T-helper 9 cell (primary cell): Measurements from ENCODE around the gene FBRS.
A peak's percentile ranks its signal among the peaks of the same experiment; 100 is the strongest.

Experiments used
- DNase-seq: peaks from one replicate; pipeline ENCODE4 v3.0.0-alpha.2; 2020

Gene FBRS

GRCh38 chr16:30645727-30646126 lies 12.5 kb upstream of the FBRS start:
- no peak for DNase-seq

DNA sequence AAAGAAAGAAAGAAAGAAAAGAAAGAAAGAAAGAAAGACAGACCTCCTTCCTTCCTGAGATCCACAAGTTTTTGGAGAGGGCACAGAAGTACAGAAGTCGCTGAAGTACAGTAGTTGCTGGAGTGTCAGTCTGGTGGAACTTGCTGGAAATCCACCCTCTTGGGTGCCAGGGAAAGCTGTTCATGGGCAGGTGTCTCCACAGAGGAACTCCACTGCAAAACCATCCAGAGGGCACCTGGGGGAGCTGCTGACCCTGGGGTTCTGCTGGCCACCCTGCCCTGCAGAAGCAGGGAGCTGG lies 11.0 kb upstream of the FBRS start:
- no peak for DNase-seq

DNA sequence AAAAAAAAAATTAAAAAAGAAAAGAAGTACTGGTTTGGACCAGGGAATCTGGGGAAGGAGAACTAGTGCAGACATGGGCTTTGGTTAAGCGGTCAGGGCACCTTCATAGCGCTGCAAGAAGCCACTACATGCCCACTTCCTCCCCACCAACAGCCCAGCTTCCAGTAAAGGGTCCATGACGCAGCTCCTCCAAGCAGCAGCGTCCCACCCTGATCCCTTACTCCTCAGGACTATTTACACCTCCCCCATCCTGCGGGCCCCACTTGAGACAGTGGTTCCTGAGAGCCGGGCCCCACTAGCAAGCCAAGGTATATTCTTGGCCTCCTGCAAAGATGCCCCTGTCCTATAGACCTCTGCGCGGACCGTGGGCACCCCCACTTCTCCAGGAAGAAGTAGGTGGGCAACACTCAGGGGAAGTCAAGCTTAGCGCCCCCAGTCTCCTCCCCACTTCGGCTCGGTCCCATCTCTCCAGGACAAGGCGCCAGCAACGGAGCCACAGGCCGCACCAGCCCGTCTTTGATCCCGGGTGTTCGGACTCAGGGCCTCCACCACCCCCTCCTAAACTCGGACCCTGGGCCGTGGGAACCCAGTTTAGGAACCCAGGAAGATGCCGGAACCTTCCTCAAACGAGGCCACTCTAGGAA lies 8.4 kb upstream of the FBRS start:
- DNase-seq, result no peak

DNA sequence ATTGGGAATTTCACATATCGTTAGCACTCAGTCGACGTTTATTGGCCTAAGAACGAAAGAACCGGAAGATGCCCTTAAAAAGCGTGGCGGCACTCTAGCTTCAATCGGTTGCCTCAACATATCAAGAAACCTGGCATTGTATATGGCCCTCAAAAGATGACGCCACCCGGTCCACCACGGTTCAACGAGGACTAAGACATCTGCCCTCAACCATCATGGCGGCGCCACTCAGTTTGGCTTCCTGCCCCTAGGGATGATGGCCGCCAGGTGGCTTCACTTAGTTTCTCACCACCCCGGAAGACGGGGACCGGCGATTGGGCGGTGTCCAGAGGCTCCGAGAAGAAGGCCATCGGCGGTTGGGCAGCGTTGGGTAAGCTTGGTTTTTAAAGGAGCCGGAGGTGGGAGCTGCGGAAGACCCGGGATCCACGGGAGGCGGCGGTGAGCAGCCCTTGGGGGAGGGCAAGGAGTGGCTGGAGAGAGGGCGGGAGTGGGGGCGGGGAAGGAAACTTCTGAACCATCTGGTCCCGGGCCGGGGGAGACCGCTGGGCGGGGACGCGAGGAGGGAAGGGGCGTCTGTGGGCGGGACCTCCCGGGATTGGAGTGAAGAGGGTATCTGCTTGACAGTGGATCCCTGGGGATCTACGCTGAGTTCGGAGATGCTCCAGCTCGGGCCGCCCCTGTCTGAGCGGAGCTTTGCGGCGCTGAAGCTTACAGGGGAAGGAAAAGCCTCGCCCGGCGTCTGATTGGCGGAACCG lies 7.7 kb upstream of the FBRS start, which contains the start of gene PRR14:
Gene PRR14 (plus strand): TSS at position 592 of the 755 bp plus-strand sequence. CDS start 686 bp downstream, outside the sequence.
- DNase-seq, result peak; percentile 95

GRCh38 chr16:30651124-30652004 lies 6.9 kb upstream of the FBRS start:
- DNase-seq, result peak; percentile 67

GRCh38 chr16:30652005-30652296 lies 6.3 kb upstream of the FBRS start:
- DNase-seq, result no peak

GRCh38 chr16:30652718-30653117 lies 5.5 kb upstream of the FBRS start:
- no peak for DNase-seq

- DNase-seq, result no peak
These were observed 3.4 kb upstream of the FBRS start for GRCh38 chr16:30654856-30655255.

DNA sequence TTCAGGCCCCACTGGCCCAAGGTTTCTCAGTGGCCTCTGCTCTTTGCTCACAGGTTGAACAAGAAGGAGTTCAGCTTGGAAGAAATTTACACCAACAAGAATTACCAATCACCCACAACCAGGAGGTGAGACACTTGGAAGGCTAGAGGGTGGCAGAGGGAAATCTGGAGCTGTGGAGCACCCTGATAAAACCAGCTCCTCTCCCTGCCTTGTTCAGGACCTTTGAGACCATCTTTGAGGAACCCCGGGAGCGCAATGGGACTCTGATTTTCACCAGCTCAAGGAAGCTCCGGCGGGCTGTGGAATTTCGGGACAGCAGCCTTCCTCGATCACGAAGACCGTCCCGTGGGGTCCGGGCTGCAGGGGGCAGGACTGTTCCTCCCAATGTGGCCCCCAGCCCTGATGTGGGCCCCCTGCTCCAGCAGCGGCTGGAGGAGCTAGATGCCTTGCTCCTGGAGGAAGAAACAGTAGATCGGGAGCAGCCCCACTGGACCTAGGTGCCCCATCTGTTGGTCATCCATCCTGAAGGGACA lies 2.4 kb upstream of the FBRS start:
- no peak for DNase-seq

- DNase-seq, result no peak
These were observed 1.8 kb upstream of the FBRS start for GRCh38 chr16:30656388-30656787.

GRCh38 chr16:30656974-30657865 lies 1.0 kb upstream of the FBRS start:
- DNase-seq, result no peak

DNA sequence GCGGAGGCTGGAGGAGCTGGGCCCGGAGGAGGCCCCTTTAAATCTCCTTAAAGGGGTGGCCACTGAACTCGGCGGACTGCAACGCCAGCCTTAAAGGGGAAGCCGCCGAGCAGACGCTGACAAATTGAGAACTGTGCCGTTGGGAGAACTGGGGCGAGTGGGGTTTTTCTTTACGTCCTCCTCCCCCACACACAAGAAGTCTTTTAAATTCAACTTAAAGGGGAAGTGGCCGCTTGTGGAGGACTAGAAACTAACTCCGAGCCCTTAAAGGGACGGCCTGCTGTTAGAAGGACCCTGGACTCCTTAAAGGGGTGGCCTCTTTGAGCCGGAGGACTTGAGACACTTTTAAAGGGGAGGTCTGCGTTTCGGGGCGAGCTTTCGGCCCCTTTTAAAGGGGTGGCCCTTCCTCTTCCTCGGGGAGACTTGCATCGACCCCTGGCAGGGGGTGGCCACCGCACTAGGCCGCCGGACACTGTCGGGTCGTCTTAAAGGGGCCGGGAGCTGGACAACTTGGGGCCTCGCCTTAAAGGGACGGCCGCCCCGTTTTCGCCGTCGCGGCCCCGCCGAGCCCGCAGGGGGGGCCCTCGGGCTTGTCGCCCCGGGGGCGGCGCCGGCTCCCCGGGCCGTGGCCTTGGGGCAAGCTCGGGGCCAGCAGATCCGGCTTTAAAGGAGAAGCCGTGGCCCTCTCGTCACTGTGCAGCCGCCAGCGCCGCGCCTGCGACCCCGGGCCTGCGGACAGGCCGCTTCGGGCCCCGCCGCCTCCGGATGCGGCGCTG lies 688 bp downstream of the FBRS start:
- DNase-seq, result peak; percentile 92

GRCh38 chr16:30659507-30660423 lies 1.5 kb downstream of the FBRS start:
- DNase-seq, result peak; percentile 38

GRCh38 chr16:30660424-30661261 lies 2.4 kb downstream of the FBRS start:
- peak; percentile 61 for DNase-seq

DNA sequence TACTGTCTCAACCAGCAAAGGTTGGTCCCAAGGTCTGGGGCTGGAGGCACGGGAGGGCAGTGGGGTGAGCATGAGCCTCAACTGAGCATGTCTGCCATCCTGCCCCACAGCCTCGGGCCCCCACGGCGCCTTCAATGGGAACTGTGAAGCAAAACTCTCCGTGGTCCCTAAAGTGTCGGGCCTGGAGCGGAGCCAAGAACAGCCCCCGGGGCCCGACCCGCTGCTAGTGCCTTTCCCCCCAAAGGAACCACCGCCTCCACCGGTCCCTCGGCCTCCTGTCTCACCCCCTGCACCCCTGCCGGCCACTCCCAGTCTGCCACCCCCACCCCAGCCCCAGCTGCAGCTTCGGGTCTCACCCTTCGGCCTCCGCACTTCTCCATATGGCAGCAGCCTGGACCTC lies 4.2 kb downstream of the FBRS start:
- no peak for DNase-seq

GRCh38 chr16:30663038-30663437 lies 4.8 kb downstream of the FBRS start:
- DNase-seq, result no peak

DNA sequence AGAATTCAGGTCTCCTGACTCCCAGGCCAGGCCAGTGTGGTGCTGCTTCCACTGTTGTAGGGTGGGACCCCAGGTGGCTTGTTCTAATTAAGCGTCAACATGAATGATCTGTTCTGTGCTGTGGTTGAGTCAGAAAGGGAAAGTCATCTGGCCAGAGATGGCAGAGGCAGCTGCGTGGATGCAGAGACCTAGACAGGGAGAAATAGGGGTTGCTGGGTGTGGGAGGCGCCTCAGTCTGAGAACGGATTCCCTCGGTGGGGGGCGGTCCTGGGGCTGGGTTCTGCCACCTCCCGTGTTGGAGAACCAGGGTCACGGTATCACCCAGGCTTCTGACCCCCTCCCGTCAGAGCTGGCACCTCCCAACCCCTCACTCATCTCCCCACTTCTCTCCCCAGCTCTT lies 5.6 kb downstream of the FBRS start:
- DNase-seq, result no peak

DNA sequence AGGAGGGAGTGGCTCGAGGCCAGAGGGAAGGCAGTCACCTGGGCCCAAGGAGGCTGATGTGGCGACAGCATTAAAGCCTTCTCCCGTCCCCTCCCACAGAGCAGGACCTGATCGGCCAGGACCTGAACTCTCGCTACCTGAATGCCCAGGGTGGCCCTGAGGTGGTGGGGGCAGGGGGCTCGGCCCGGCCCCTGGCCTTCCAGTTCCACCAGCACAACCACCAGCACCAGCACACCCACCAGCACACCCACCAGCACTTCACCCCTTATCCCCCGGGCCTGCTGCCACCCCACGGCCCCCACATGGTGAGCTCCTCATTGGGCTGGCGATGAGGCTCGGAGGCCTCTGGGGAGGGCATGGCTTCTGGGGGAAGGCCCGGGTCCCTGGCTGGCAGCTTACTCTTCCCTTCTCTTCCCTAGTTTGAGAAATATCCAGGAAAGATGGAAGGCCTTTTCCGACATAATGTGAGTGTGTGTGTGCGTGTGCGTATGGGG lies 6.4 kb downstream of the FBRS start:
- no peak for DNase-seq

DNA sequence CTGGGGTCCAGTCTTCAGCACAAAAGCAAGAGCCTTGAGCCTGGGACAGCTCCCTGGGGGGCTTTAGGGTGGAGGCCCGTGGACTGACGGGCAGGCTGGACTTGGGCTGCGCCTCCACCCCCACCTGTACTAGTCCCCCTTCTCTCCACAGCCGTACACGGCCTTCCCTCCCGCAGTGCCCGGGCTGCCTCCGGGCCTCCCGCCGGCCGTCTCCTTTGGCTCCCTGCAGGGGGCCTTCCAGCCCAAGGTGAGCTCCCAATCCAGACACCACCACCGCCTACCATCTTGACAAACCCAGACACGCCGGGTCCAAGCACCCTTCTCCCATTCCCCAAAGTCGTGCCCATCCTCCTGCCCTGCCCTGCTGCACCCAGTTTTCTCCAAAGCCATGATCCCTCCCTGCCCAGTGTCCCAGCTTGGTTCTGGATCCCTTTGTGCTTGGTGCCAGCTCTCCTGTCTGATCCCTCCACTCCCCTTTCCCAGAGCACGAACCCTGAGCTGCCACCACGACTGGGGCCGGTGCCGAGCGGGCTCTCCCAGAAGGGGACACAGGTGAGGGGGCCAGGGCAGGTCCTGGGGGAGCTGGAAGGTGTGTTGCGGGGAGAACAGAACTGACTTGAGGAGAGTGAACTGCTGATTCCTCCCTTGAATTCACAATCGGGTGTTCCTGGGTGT lies 7.1 kb downstream of the FBRS start:
- DNase-seq, result no peak
